ENCODE data around the gene KRT74. TPM values are rescaled to one million over a fixed set of nuclear protein-coding genes. Genes with fewer than 3 reads are reported as not detected.

Gene KRT74
- total and polyA plus RNA-seq, 2 of the 8 experiments (the other 6 are each of a cell fraction or from before 2014, with no cell fraction given): not detected

DNA sequence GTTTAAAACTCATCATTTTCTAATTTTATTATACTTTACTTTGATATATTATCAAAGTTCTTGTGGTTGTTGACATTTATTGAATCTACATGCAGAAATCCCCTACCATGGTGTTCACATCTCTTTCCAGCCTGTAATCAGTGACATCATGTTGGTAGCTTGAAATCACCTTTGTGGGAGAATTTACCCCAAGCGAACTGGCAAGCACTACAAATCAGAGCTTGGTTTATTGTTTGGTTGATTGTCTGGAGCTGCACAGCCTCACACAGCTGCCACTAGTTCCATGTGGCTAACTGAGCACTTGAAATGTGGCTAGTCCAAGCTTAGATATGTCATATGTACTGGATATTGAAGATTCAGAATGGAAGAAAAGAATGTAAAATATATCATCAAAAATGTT, 38.1 kb downstream of the KRT74 start:
- H3K23me2 ChIP-seq (ENCODE audit: low read depth, low read length): no peaks in the 10 kb centered on the region
- H2BK15ac ChIP-seq (ENCODE audit: low read length): no peak overlapping the region
- H3K56ac ChIP-seq (replicated peaks; ENCODE audit: insufficient read length, low read depth, low read length): no peak overlapping the region
- H2BK12ac ChIP-seq (ENCODE audit: low read depth, low read length): no peak overlapping the region
- H3K79me2 ChIP-seq (ENCODE audit: control insufficient read depth in 1 of 2, insufficient read depth in 2 of 2, low read length in 2 of 2): no peaks in the 10 kb centered on the region
- no peak overlapping the region for H4K91ac ChIP-seq (replicated peaks; ENCODE audit: insufficient read length, low read length)
- H3K18ac ChIP-seq (ENCODE audit: extremely low read depth, low read length): no peak overlapping the region; the same call in 1 of the 2 replicates
- H3K4me3 ChIP-seq (ENCODE audit: extremely low read depth in 1 of 4, insufficient read depth in 2 of 4, low read depth in 3 of 4, low read length in 4 of 4): no peak overlapping the region
- H4K8ac ChIP-seq (ENCODE audit: extremely low read depth, insufficient read depth, low read length): no peak overlapping the region
- no peak overlapping the region for H3K27ac ChIP-seq (ENCODE audit: low read depth, low read length)
- no peak overlapping the region for H3K9ac ChIP-seq (replicated peaks in 1 of 4; ENCODE audit: extremely low read depth in 1 of 4, low read depth in 3 of 4, low read length in 3 of 4)
- no peak overlapping the region for H2BK120ac ChIP-seq (replicated peaks; ENCODE audit: low read depth, low read length)
- no peak overlapping the region for H2AFZ ChIP-seq (ENCODE audit: low read length)
- WGBS, 2 experiments (ENCODE audit: extremely low coverage in 1 of 2, insufficient coverage in 1 of 2, insufficient read length in 1 of 2, insufficient replicate concordance in 2 of 2, low coverage in 1 of 2, low lambda C conversion rate in 2 of 2, missing lambda C conversion rate in 1 of 2): 77% methylated on average over 1 of the region's 1 CpG; no CpG with 5 or more reads in 1 of the 2 experiments
- no peak overlapping the region for H2BK5ac ChIP-seq (ENCODE audit: low read depth, low read length)
- no peaks in the 10 kb centered on the region for H4K20me1 ChIP-seq (replicated peaks in 1 of 2; ENCODE audit: control insufficient read depth in 1 of 2, insufficient read depth in 2 of 2, low read length in 2 of 2)
- H3K4me2 ChIP-seq (ENCODE audit: insufficient read depth in 1 of 2, low read depth in 2 of 2, low read length in 2 of 2): no peak overlapping the region
- CTCF ChIA-PET (ENCODE audit: partially characterized antibody): interaction anchor here (0.5 to 5.4 kb wide), 9 partner anchors 9 to 743 kb away, joined by 3 to 22 read pairs (median 5); partner anchors contain the start of genes KRT5 and KRT84
- POLR2A ChIA-PET (ENCODE audit: partially characterized antibody): no interaction called here
- no peak for DNase-seq (ENCODE audit: low read depth in 1 of 2, low spot score in 2 of 2)
- H3K9me3 ChIP-seq (ENCODE audit: insufficient read depth in 2 of 2, low read depth in 1 of 2, low read length in 1 of 2): no peaks in the 10 kb centered on the region
- H2AK5ac ChIP-seq (ENCODE audit: low read depth, low read length): no peak overlapping the region
- H3K23ac ChIP-seq (ENCODE audit: insufficient read length): no peak overlapping the region
- H3K36me3 ChIP-seq (ENCODE audit: control insufficient read depth in 2 of 4, insufficient read depth in 4 of 4, low read length in 3 of 4): no peaks in the 10 kb centered on the region
- no peak overlapping the region for H3K14ac ChIP-seq (ENCODE audit: insufficient read length)
- FAIRE-seq: no peak
- no peaks in the 10 kb centered on the region for H3K27me3 ChIP-seq (replicated peaks in 1 of 4; ENCODE audit: control insufficient read depth in 3 of 4, extremely low read depth in 1 of 4, insufficient read depth in 3 of 4, low read length in 3 of 4)
- no peaks in the 10 kb centered on the region for H3K4me1 ChIP-seq (replicated peaks in 1 of 4; ENCODE audit: control insufficient read depth in 3 of 4, insufficient read depth in 4 of 4, low read length in 3 of 4)
- no peak overlapping the region for H4K5ac ChIP-seq (ENCODE audit: insufficient read length, low read depth, low read length)
- H3K79me1 ChIP-seq (ENCODE audit: low read depth, low read length): no peaks in the 10 kb centered on the region
- H2BK20ac ChIP-seq (ENCODE audit: low read length): no peak overlapping the region
- H3K4ac ChIP-seq (replicated peaks; ENCODE audit: insufficient read length, low read depth, low read length): no peak overlapping the region
- TF ChIP-seq POU5F1 (IDR thresholded peaks at IDR 0.05; ENCODE audit: low read depth, low read length) (no peak), BRCA1 (IDR thresholded peaks at IDR 0.05; ENCODE audit: low read depth, low read length) (no peak), NRF1 (IDR thresholded peaks at IDR 0.05; ENCODE audit: low read depth, low read length) (no peak), RNF2 (IDR thresholded peaks at IDR 0.05; ENCODE audit: borderline replicate concordance, low read depth, low read length, missing control alignments, poor library complexity, severe bottlenecking) (no peak), SP4 (IDR thresholded peaks at IDR 0.05; ENCODE audit: low read length) (no peak), CHD2 (IDR thresholded peaks at IDR 0.05; ENCODE audit: low read length) (no peak), BACH1 (IDR thresholded peaks at IDR 0.05; ENCODE audit: low read length) (no peak), TBP (IDR thresholded peaks at IDR 0.05; ENCODE audit: low read depth, low read length) (no peak), EZH2 (IDR thresholded peaks at IDR 0.05; ENCODE audit: low read depth, low read length, severe bottlenecking) (no peak), CREB1 (IDR thresholded peaks at IDR 0.05) (no peak), FOSL1 (IDR thresholded peaks at IDR 0.05; ENCODE audit: insufficient read depth, low read depth, low read length) (no peak), POLR2A (IDR thresholded peaks at IDR 0.05; ENCODE audit: control extremely low read depth in 1 of 2, low read depth in 2 of 2, low read length in 2 of 2) (no peak)
- TF ChIP-seq, protein P1, sequence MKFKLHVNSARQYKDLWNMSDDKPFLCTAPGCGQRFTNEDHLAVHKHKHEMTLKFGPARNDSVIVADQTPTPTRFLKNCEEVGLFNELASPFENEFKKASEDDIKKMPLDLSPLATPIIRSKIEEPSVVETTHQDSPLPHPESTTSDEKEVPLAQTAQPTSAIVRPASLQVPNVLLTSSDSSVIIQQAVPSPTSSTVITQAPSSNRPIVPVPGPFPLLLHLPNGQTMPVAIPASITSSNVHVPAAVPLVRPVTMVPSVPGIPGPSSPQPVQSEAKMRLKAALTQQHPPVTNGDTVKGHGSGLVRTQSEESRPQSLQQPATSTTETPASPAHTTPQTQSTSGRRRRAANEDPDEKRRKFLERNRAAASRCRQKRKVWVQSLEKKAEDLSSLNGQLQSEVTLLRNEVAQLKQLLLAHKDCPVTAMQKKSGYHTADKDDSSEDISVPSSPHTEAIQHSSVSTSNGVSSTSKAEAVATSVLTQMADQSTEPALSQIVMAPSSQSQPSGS (IDR thresholded peaks at IDR 0.05; ENCODE audit: low read length): no peak
- TF ChIP-seq, protein P2, sequence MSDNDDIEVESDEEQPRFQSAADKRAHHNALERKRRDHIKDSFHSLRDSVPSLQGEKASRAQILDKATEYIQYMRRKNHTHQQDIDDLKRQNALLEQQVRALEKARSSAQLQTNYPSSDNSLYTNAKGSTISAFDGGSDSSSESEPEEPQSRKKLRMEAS (IDR thresholded peaks at IDR 0.05): no peak
